Spleen (tissue), 7 donors: ENCODE data around the gene ZNF222.

Source experiments
- POLR2A ChIP-seq, 3 donors: fragments of 450-650 bp; IDR thresholded peaks; one replicate each; pipeline ENCODE4 v1.5.1; 2017; ENCODE audit warnings: antibody characterized with exemption in 3 of 3, mild to moderate bottlenecking in 1 of 3
- TF ChIP-seq, protein P1 (sequence below), 11 experiments: fragments of 200-600 bp in 7 of 11; fragments of 450-650 bp in 4 of 11; sonication (generic) in 4 of 11; IDR thresholded peaks in 8 of 11; conservative IDR thresholded peaks in 3 of 11; 1 replicate in 7 of 11; 2 replicates in 4 of 11; pipeline versions ENCODE4 v1.4.0 to v1.8.0; 2016 to 2021; ENCODE audit warnings: antibody characterized with exemption in 11 of 11, inconsistent platforms in 4 of 11, mild to moderate bottlenecking in 1 of 11
- donor health status: DM: no; HTN: no; CAD: no; lungs with moderate emphysema.
- donor health status: DM: no; HTN: no; CAD: no.
- donor health status: DM: no; HTN: no; CAD: no.

- no peak for TF ChIP-seq POLR2A (IDR thresholded peaks at IDR 0.05)
- TF ChIP-seq, protein P1, sequence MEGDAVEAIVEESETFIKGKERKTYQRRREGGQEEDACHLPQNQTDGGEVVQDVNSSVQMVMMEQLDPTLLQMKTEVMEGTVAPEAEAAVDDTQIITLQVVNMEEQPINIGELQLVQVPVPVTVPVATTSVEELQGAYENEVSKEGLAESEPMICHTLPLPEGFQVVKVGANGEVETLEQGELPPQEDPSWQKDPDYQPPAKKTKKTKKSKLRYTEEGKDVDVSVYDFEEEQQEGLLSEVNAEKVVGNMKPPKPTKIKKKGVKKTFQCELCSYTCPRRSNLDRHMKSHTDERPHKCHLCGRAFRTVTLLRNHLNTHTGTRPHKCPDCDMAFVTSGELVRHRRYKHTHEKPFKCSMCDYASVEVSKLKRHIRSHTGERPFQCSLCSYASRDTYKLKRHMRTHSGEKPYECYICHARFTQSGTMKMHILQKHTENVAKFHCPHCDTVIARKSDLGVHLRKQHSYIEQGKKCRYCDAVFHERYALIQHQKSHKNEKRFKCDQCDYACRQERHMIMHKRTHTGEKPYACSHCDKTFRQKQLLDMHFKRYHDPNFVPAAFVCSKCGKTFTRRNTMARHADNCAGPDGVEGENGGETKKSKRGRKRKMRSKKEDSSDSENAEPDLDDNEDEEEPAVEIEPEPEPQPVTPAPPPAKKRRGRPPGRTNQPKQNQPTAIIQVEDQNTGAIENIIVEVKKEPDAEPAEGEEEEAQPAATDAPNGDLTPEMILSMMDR (IDR thresholded peaks at IDR 0.05 in 8 of 11, conservative IDR thresholded peaks at IDR 0.05 in 3 of 11) = no peak
Measured at GRCh38 chr19:44071824-44072542, 46.8 kb downstream of the ZNF222 start, which contains the start of gene ZNF284.
